GM18907 (cell line): ENCODE measurements around the gene EGF.
"Not testable (repeated sequence)": the region's sequence is repeated elsewhere in the genome, so short reads cannot be mapped to it uniquely, and the experiment has no call there.

Experiments
- ATAC-seq: cut with Tn5 transposase; IDR thresholded peaks from one replicate; pipeline ENCODE4 v1.9.1; 2021; ENCODE audit warnings: mild to moderate bottlenecking, moderate library complexity; ENCODE audit not compliant: unreplicated experiment

Gene EGF

GRCh38 chr4:109912706-109913595, at the start of gene EGF:
TSS of gene EGF (plus strand) at chr4:109912883. CDS start at chr4:109913336, 453 bp downstream.
- ATAC-seq: no peak

- no peak for ATAC-seq
These were observed 48.5 kb upstream of the EGF start for GRCh38 chr4:109864134-109864533.

- no peak for ATAC-seq
These were observed 42.6 kb upstream of the EGF start for GRCh38 chr4:109870061-109870460.

GRCh38 chr4:109872065-109872464, 40.6 kb upstream of the EGF start:
- no peak for ATAC-seq

- ATAC-seq: no peak
These were observed 39.6 kb upstream of the EGF start for GRCh38 chr4:109872950-109873656.

GRCh38 chr4:109873791-109874514, 38.7 kb upstream of the EGF start:
- no peak for ATAC-seq

- ATAC-seq: no peak
These were observed 37.6 kb upstream of the EGF start for GRCh38 chr4:109875106-109875505.

- not testable (repeated sequence) for ATAC-seq
These were observed 37.1 kb upstream of the EGF start for GRCh38 chr4:109875553-109875952.

GRCh38 chr4:109876634-109877265, 35.9 kb upstream of the EGF start:
- no peak for ATAC-seq

GRCh38 chr4:109877400-109877799, 35.3 kb upstream of the EGF start:
- ATAC-seq: peak; percentile 90

GRCh38 chr4:109878355-109878754, 34.3 kb upstream of the EGF start:
- ATAC-seq: no peak

- ATAC-seq: no peak
These were observed 33.6 kb upstream of the EGF start for GRCh38 chr4:109879081-109879480.

GRCh38 chr4:109879636-109880314, 32.9 kb upstream of the EGF start:
- ATAC-seq: no peak

- no peak for ATAC-seq
These were observed 26.4 kb upstream of the EGF start for GRCh38 chr4:109886303-109886702.

GRCh38 chr4:109887071-109887470, 25.6 kb upstream of the EGF start:
- ATAC-seq: no peak

GRCh38 chr4:109890076-109890475, 22.6 kb upstream of the EGF start:
- ATAC-seq: no peak

GRCh38 chr4:109902559-109903251, 10.0 kb upstream of the EGF start:
- no peak for ATAC-seq

- no peak for ATAC-seq
These were observed 4.0 kb upstream of the EGF start for GRCh38 chr4:109908731-109909130.

GRCh38 chr4:109910256-109910655, 2.4 kb upstream of the EGF start:
- ATAC-seq: no peak
